BJ (cell line): ENCODE data around the gene IL10RB. TPM values are rescaled to one million over a fixed set of nuclear protein-coding genes. Genes with fewer than 3 reads are reported as not detected.
"Not testable (repeated sequence)": the region's sequence is repeated elsewhere in the genome, so short reads cannot be mapped to it uniquely, and the experiment has no call there.

Experiments
- CTCF ChIA-PET: fragments of 350-600 bp; formaldehyde crosslinking; extraction: SDS; loops from one replicate; lab custom pipeline; 2021; ENCODE audit warnings: antibody characterized with exemption, inconsistent platforms; lab: Yijun Ruan, JAX
- POLR2A ChIA-PET: fragments of 300-600 bp; sonication (Branson Sonifier 250); formaldehyde crosslinking; extraction: SDS; loops from one replicate; lab custom pipeline; 2021; ENCODE audit warnings: antibody characterized with exemption; lab: Charles Lee
- DNase-seq: peaks from one replicate; pipeline ENCODE4 v3.0.0-alpha.2; 2011; ENCODE audit warnings: low read depth
- H3K27me3 ChIP-seq: 2 replicates; pipeline ENCODE4 v1.6.0; 2011; ENCODE audit warnings: low read length; ENCODE audit not compliant: control insufficient read depth, insufficient read depth
- H3K36me3 ChIP-seq: 2 replicates; pipeline ENCODE4 v1.5.1; 2011; ENCODE audit warnings: low read length; ENCODE audit not compliant: control insufficient read depth, insufficient read depth
- H3K4me3 ChIP-seq: 2 replicates; pipeline ENCODE4 v1.5.1; 2011; ENCODE audit warnings: low read depth, mild to moderate bottlenecking, control low read depth, low read length
- CTCF ChIP-seq: IDR thresholded peaks from 2 replicates; pipeline ENCODE4 v1.5.1; 2011; ENCODE audit warnings: low read depth, mild to moderate bottlenecking, control low read depth, inconsistent platforms, low read length, moderate library complexity; ENCODE audit not compliant: insufficient read depth
- polyA plus RNA-seq: library from polyadenylated mRNA; depleted of rRNA; stranded (reverse); fragments of >200 nt; gene quantifications from 2 replicates; pipeline ENCODE4 v1.2.3, GENCODE V29; 2011

The IL10RB gene
- polyA plus RNA-seq, 1 experiment: 56.8 TPM

GRCh38 chr21:33317145-33317544 is 51.0 kb downstream of the IL10RB start:
- Histone ChIP-seq H3K4me3 (no peak overlapping the region), H3K36me3 (no peaks in the 10 kb centered on the region), H3K27me3 (peaks cover 10% of the 10 kb centered on the region)
- ChIA-PET CTCF (no interaction called here), POLR2A (no interaction called here)
- no peak for DNase-seq
- TF ChIP-seq CTCF: no peak

GRCh38 chr21:33317786-33318486 is 51.8 kb downstream of the IL10RB start:
- no peak for TF ChIP-seq CTCF
- ChIA-PET CTCF (no interaction called here), POLR2A (no interaction called here)
- Histone ChIP-seq H3K4me3 (no peak overlapping the region), H3K27me3 (peaks cover 10% of the 10 kb centered on the region), H3K36me3 (no peaks in the 10 kb centered on the region)
- DNase-seq: no peak

- DNase-seq, CTCF ChIA-PET, POLR2A ChIA-PET, H3K4me3 ChIP-seq, H3K36me3 ChIP-seq, H3K27me3 ChIP-seq: not testable (repeated sequence)
Measured at GRCh38 chr21:33321005-33321404, 54.8 kb downstream of the IL10RB start.

GRCh38 chr21:33323610-33324009 is 57.4 kb downstream of the IL10RB start:
- H3K27me3 ChIP-seq, CTCF ChIA-PET, H3K36me3 ChIP-seq, POLR2A ChIA-PET, DNase-seq: not testable (repeated sequence)
- peak overlapping the region; percentile 97 for H3K4me3 ChIP-seq

GRCh38 chr21:33324291-33325221 is 58.4 kb downstream of the IL10RB start, which contains the start of gene IFNAR1:
IFNAR1 (plus strand) TSS chr21:33324970; CDS start chr21:33325056, 86 bp downstream.
- Histone ChIP-seq H3K27me3 (no peaks in the 10 kb centered on the region), H3K36me3 (no peaks in the 10 kb centered on the region), H3K4me3 (peak within 1 kb of the TSS; percentile 97)
- CTCF ChIA-PET: interaction anchor here (0.8 to 1.3 kb wide), 2 partner anchors 36 to 87 kb away, joined by 3 to 11 read pairs; no protein-coding TSS in a partner anchor
- TF ChIP-seq CTCF: no peak
- POLR2A ChIA-PET: interaction anchor here (0.5 to 1.0 kb wide), 6 partner anchors 28 to 927 kb away, joined by 3 to 4 read pairs (median 3); partner anchors contain the start of gene IL10RB
- peak; percentile 84 for DNase-seq
